ENCODE data around the gene SORCS1.
A peak's percentile ranks its signal among the peaks of the same experiment; 100 is the strongest.

SORCS1 gene

DNA sequence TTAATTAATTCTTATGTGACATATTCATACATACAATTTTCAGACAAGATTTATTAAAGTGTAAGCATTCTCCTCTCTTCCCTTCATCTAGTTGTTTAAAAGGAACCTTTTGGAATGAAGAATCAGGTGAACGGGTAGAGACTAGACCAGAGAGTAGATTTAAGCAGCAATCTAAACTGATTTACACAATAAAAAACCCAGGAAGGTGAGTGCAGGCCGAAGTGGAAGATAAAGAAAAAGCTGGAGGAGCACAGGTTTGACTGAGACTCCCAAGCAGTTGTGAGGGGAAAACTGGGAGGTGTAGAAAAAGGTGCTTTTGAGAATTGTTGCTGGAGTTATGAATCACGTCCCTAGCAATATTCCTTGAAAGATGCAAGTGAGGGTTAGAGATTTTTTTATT is 601.1 kb downstream of the SORCS1 start:
- Mint-ChIP-seq H3K27me3 (ENCODE audit: low read depth) (no peaks in the 10 kb centered on the region), H3K4me1 (peaks cover 12% of the 10 kb centered on the region), H3K9me3 (no peaks in the 10 kb centered on the region), H3K27ac (no peak overlapping the region), H3K4me3 (no peak overlapping the region), H3K36me3 (ENCODE audit: low read depth) (no peaks in the 10 kb centered on the region)
- TF ChIP-seq, protein P1, sequence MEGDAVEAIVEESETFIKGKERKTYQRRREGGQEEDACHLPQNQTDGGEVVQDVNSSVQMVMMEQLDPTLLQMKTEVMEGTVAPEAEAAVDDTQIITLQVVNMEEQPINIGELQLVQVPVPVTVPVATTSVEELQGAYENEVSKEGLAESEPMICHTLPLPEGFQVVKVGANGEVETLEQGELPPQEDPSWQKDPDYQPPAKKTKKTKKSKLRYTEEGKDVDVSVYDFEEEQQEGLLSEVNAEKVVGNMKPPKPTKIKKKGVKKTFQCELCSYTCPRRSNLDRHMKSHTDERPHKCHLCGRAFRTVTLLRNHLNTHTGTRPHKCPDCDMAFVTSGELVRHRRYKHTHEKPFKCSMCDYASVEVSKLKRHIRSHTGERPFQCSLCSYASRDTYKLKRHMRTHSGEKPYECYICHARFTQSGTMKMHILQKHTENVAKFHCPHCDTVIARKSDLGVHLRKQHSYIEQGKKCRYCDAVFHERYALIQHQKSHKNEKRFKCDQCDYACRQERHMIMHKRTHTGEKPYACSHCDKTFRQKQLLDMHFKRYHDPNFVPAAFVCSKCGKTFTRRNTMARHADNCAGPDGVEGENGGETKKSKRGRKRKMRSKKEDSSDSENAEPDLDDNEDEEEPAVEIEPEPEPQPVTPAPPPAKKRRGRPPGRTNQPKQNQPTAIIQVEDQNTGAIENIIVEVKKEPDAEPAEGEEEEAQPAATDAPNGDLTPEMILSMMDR (IDR thresholded peaks at IDR 0.05; ENCODE audit: unreplicated experiment in 3 of 3): no peak

DNA sequence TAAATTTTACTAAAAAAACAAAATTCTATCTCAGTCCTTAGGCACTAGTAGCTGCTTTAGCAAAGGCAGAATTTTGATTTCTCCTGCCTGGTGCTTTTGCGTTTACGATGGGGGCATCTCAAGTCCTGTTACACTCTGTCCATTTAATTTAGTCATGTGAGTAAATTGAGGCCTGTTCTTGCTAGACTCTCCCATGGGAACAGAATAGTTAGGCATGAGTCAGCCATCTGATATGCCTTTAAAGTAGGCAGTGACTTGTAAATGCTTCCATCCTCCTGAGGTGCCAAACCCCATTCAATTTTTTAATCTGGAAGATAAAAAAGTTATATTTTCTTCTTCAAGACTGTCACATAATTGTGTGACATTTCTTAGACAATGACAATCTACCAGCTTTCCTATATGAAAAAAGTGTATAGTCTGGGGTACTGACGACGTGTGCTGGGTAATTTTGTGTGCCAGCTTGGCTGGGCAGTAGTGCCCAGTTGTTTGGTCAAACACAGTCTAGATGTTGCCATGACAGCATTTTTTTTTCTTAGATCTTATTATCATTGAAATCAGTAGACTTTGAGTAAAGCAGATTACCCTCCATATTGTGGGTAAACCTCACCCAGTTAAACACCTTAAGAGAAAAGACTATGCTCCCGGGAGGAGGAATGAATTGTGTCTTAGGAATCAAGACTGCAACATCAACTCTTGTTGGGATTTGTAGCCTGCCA is 603.4 kb downstream of the SORCS1 start:
- Mint-ChIP-seq H3K9me3 (no peaks in the 10 kb centered on the region), H3K4me3 (no peak overlapping the region), H3K27ac (no peak overlapping the region), H3K4me1 (peaks cover 15% of the 10 kb centered on the region), H3K36me3 (ENCODE audit: low read depth) (no peaks in the 10 kb centered on the region), H3K27me3 (ENCODE audit: low read depth) (no peaks in the 10 kb centered on the region)
- TF ChIP-seq, protein P1 (IDR thresholded peaks at IDR 0.05; ENCODE audit: unreplicated experiment in 3 of 3): no peak

DNA sequence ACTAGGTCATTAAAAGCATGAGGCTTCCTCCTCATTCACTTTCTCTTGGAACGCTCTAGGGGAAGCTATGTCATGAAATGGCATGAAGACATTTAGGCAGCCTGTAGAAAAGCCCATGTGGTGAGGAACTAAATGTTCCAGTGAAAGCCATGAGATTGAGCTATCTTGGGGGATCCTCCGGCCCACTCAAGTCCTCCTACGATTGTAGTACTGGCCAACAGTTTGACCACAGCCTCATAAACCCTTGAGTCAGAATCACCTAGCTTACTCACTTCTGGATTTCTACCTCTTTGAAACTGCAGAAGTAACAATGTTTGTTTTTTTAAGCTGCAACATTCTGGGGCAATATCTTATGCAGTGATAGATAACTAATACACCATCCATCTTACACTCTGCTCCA is 605.1 kb downstream of the SORCS1 start:
- Mint-ChIP-seq H3K9me3 (no peaks in the 10 kb centered on the region), H3K27ac (no peak overlapping the region), H3K36me3 (ENCODE audit: low read depth) (no peaks in the 10 kb centered on the region), H3K4me1 (peaks cover 15% of the 10 kb centered on the region), H3K4me3 (no peak overlapping the region), H3K27me3 (ENCODE audit: low read depth) (no peaks in the 10 kb centered on the region)
- TF ChIP-seq, protein P1 (IDR thresholded peaks at IDR 0.05; ENCODE audit: unreplicated experiment in 3 of 3): no peak

DNA sequence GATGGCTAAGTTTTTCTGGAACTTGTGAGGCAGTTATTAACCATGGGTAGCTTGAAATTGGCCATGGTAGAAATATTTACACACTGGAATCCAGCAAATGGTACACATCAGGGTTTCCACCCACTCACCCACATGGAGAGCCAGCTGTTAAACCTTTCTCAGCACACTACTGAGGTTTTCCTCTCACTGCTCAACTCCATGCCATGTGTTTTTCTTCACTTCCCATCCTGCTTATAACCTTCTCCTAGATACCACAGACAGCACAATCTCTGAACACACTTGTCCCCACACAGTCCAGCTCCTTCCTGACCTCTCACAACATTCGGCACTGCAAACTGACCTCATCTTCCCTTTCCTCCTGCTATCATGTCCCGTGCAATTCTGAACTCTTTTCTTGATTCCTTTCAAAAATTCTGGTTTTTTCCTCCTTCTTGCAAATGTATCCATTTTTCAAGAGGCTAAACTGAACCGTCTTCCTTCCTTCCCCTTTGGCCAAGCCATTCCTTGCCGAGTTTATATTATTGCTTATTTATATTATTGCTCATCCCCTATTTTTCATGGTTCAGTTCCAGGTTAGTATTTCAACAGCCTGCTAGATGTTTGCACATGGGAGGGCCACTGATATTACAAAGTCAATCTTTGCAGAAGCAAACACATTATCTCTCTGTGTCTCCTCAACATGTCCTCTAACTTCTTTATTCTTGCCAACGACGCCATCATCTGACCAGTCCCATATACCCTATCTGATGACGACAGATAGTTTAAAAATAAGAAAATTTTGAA is 606.4 kb downstream of the SORCS1 start:
- peaks cover 15% of the 10 kb centered on the region for H3K4me1 Mint-ChIP-seq
- no peaks in the 10 kb centered on the region for H3K9me3 Mint-ChIP-seq
- TF ChIP-seq, protein P1 (IDR thresholded peaks at IDR 0.05; ENCODE audit: unreplicated experiment in 3 of 3): no peak
- no peaks in the 10 kb centered on the region for H3K36me3 Mint-ChIP-seq (ENCODE audit: low read depth)
- H3K27ac Mint-ChIP-seq: peak overlapping the region in 1 of 3 experiments; percentile 3
- peaks cover 5% of the 10 kb centered on the region for H3K27me3 Mint-ChIP-seq (ENCODE audit: low read depth)
- no peak overlapping the region for H3K4me3 Mint-ChIP-seq

DNA sequence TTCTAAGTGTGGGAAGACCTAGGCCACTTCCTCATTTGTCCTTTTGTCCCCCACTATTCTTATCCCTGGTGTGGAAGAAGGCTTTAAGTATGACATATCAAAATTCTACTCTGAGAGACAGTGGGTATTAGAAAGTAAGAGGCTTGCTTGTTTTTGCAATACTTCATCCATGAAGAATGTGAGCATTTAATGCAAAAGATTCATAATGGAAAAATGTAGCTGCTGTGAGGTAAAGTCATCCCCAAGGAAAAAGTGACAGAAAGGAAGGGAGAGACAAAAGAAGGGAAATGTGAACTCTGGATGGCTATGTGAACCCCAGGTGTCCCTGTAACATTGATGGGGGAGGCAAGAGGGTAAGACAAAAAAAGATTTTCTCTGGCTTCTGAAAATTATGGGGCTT is 607.5 kb downstream of the SORCS1 start:
- H3K27ac Mint-ChIP-seq: peak overlapping the region in 1 of 3 experiments; percentile 16
- TF ChIP-seq, protein P1 (IDR thresholded peaks at IDR 0.05; ENCODE audit: unreplicated experiment in 3 of 3): no peak
- no peaks in the 10 kb centered on the region for H3K9me3 Mint-ChIP-seq
- H3K4me1 Mint-ChIP-seq: peaks cover 15% of the 10 kb centered on the region
- peaks cover 5% of the 10 kb centered on the region for H3K27me3 Mint-ChIP-seq (ENCODE audit: low read depth)
- no peak overlapping the region for H3K4me3 Mint-ChIP-seq
- no peaks in the 10 kb centered on the region for H3K36me3 Mint-ChIP-seq (ENCODE audit: low read depth)

Data from nephron (organoid).